Activated T-helper 2 cell treated with anti-CD3 and anti-CD28 coated beads, Interferon-gamma antibody, Interleukin-2, Interleukin-4, amounts not matched to agents 10 μg/mL and 5 μg/mL and 100 μg/mL, durations not matched to agents 14 hours and 24 hours and 36 hours (primary cell): ENCODE results near the gene COL18A1. TPM values are rescaled to one million over a fixed set of nuclear protein-coding genes. Genes with fewer than 3 reads are reported as not detected.

Experiments used
- DNase-seq: peaks from one replicate; pipeline ENCODE4 v3.0.0; 2021; ENCODE audit warnings: low spot score
- H3K27ac Mint-ChIP-seq: one replicate; pipeline ENCODE4 v1.8.0; 2021; ENCODE audit warnings: mixed read lengths
- H3K27me3 Mint-ChIP-seq: one replicate; pipeline ENCODE4 v1.8.0; 2021; ENCODE audit warnings: low read depth, mixed read lengths
- H3K36me3 Mint-ChIP-seq: one replicate; pipeline ENCODE4 v1.8.0; 2021; ENCODE audit warnings: low read depth, mixed read lengths
- H3K4me1 Mint-ChIP-seq: one replicate; pipeline ENCODE4 v1.8.0; 2021; ENCODE audit warnings: low read depth, mixed read lengths
- H3K4me3 Mint-ChIP-seq: one replicate; pipeline ENCODE4 v1.8.0; 2021; ENCODE audit warnings: low read depth, mild to moderate bottlenecking, moderate library complexity, mixed read lengths
- H3K9me3 Mint-ChIP-seq: one replicate; pipeline ENCODE4 v1.8.0; 2021; ENCODE audit warnings: mixed read lengths
- intact Hi-C: fragments of 100-400 bp; cut with micrococcal nuclease; formaldehyde crosslinking; loops from one replicate; pipeline ENCODE4 v1.15.1; 2023
- total RNA-seq: library from RNA; stranded (reverse); gene quantifications from 2 replicates; pipeline ENCODE4 v1.2.3, GENCODE V29; 2022

The COL18A1 gene
- total RNA-seq, 1 donor from 2014 or later: 3.4 TPM

GRCh38 chr21:45532826-45533360 lies 127.9 kb downstream of the COL18A1 start:
- no peak overlapping the region for H3K4me3 Mint-ChIP-seq
- no peaks in the 10 kb centered on the region for H3K9me3 Mint-ChIP-seq

GRCh38 chr21:45533361-45533845 lies 128.4 kb downstream of the COL18A1 start:
- no peak overlapping the region for H3K4me3 Mint-ChIP-seq
- no peaks in the 10 kb centered on the region for H3K9me3 Mint-ChIP-seq
- intact Hi-C loops: no loop called here
- no peaks in the 10 kb centered on the region for H3K27me3 Mint-ChIP-seq
- no peak overlapping the region for H3K27ac Mint-ChIP-seq
- no peak for DNase-seq
- H3K4me1 Mint-ChIP-seq: peaks cover 6% of the 10 kb centered on the region
- peaks cover 34% of the 10 kb centered on the region for H3K36me3 Mint-ChIP-seq

More at GRCh38 chr21:45532826-45533360, 127.9 kb downstream of the COL18A1 start:
- H3K27me3 Mint-ChIP-seq: no peaks in the 10 kb centered on the region
- peak overlapping the region; percentile 67 for H3K27ac Mint-ChIP-seq
- H3K36me3 Mint-ChIP-seq: peaks cover 37% of the 10 kb centered on the region
- intact Hi-C loops: no loop called here
- DNase-seq: no peak
- peaks cover 6% of the 10 kb centered on the region for H3K4me1 Mint-ChIP-seq

- H3K27ac Mint-ChIP-seq: no peak overlapping the region
- peaks cover 31% of the 10 kb centered on the region for H3K36me3 Mint-ChIP-seq
- no peaks in the 10 kb centered on the region for H3K9me3 Mint-ChIP-seq
- H3K4me3 Mint-ChIP-seq: no peak overlapping the region
- H3K4me1 Mint-ChIP-seq: peaks cover 6% of the 10 kb centered on the region
- DNase-seq: no peak
- intact Hi-C loops: no loop called here
- H3K27me3 Mint-ChIP-seq: no peaks in the 10 kb centered on the region
Measured at GRCh38 chr21:45533846-45534635, 129.1 kb downstream of the COL18A1 start.

- peaks cover 35% of the 10 kb centered on the region for H3K36me3 Mint-ChIP-seq
- H3K27ac Mint-ChIP-seq: no peak overlapping the region
- H3K4me3 Mint-ChIP-seq: no peak overlapping the region
- H3K9me3 Mint-ChIP-seq: no peaks in the 10 kb centered on the region
- intact Hi-C loops: no loop called here
- no peaks in the 10 kb centered on the region for H3K27me3 Mint-ChIP-seq
- DNase-seq: no peak
- peaks cover 6% of the 10 kb centered on the region for H3K4me1 Mint-ChIP-seq
Measured at GRCh38 chr21:45534636-45535331, 129.8 kb downstream of the COL18A1 start.

GRCh38 chr21:45535341-45536081 lies 130.5 kb downstream of the COL18A1 start:
- no peak overlapping the region for H3K4me3 Mint-ChIP-seq
- H3K27ac Mint-ChIP-seq: no peak overlapping the region
- H3K4me1 Mint-ChIP-seq: peaks cover 9% of the 10 kb centered on the region

GRCh38 chr21:45536301-45537081 lies 131.5 kb downstream of the COL18A1 start:
- no peak for DNase-seq
- H3K27me3 Mint-ChIP-seq: no peaks in the 10 kb centered on the region
- H3K36me3 Mint-ChIP-seq: peaks cover 50% of the 10 kb centered on the region
- no peak overlapping the region for H3K27ac Mint-ChIP-seq
- intact Hi-C loops: no loop called here
- no peak overlapping the region for H3K4me3 Mint-ChIP-seq
- no peaks in the 10 kb centered on the region for H3K9me3 Mint-ChIP-seq
- peaks cover 15% of the 10 kb centered on the region for H3K4me1 Mint-ChIP-seq

More at GRCh38 chr21:45535341-45536081, 130.5 kb downstream of the COL18A1 start:
- no peak for DNase-seq
- H3K27me3 Mint-ChIP-seq: no peaks in the 10 kb centered on the region
- intact Hi-C loops: no loop called here
- H3K36me3 Mint-ChIP-seq: peaks cover 40% of the 10 kb centered on the region
- no peaks in the 10 kb centered on the region for H3K9me3 Mint-ChIP-seq

- no peaks in the 10 kb centered on the region for H3K9me3 Mint-ChIP-seq
- intact Hi-C loops: no loop called here
- peaks cover 49% of the 10 kb centered on the region for H3K36me3 Mint-ChIP-seq
- H3K4me3 Mint-ChIP-seq: no peak overlapping the region
- no peak overlapping the region for H3K27ac Mint-ChIP-seq
- peaks cover 15% of the 10 kb centered on the region for H3K4me1 Mint-ChIP-seq
- no peak for DNase-seq
- H3K27me3 Mint-ChIP-seq: no peaks in the 10 kb centered on the region
Measured at GRCh38 chr21:45537111-45537745, 132.3 kb downstream of the COL18A1 start.

- H3K27ac Mint-ChIP-seq: no peak overlapping the region
Measured at GRCh38 chr21:45537746-45538291, 132.9 kb downstream of the COL18A1 start.

GRCh38 chr21:45538381-45539045 lies 133.5 kb downstream of the COL18A1 start:
- intact Hi-C loops: no loop called here
- H3K27ac Mint-ChIP-seq: no peak overlapping the region
- H3K4me1 Mint-ChIP-seq: peaks cover 9% of the 10 kb centered on the region
- peaks cover 44% of the 10 kb centered on the region for H3K36me3 Mint-ChIP-seq
- DNase-seq: no peak
- H3K27me3 Mint-ChIP-seq: no peaks in the 10 kb centered on the region
- H3K4me3 Mint-ChIP-seq: no peak overlapping the region
- no peaks in the 10 kb centered on the region for H3K9me3 Mint-ChIP-seq

More at GRCh38 chr21:45537746-45538291, 132.9 kb downstream of the COL18A1 start:
- intact Hi-C loops: no loop called here
- H3K27me3 Mint-ChIP-seq: no peaks in the 10 kb centered on the region
- no peak overlapping the region for H3K4me3 Mint-ChIP-seq
- H3K36me3 Mint-ChIP-seq: peaks cover 44% of the 10 kb centered on the region
- DNase-seq: no peak
- H3K9me3 Mint-ChIP-seq: no peaks in the 10 kb centered on the region
- peaks cover 12% of the 10 kb centered on the region for H3K4me1 Mint-ChIP-seq

- Mint-ChIP-seq H3K27ac (no peak overlapping the region), H3K36me3 (peaks cover 41% of the 10 kb centered on the region), H3K4me3 (no peak overlapping the region), H3K4me1 (peaks cover 9% of the 10 kb centered on the region), H3K9me3 (no peaks in the 10 kb centered on the region), H3K27me3 (no peaks in the 10 kb centered on the region)
- intact Hi-C loops: no loop called here
- DNase-seq: no peak
Measured at GRCh38 chr21:45539046-45539795, 134.3 kb downstream of the COL18A1 start.
